Activated naive CD4-positive, alpha-beta T cell treated with anti-CD3 and anti-CD28 coated beads, Interleukin-2, amount 50 U/mL, for 24 hours (primary cell): ENCODE data around the gene GNB3.
"Not testable (repeated sequence)": the region's sequence is repeated elsewhere in the genome, so short reads cannot be mapped to it uniquely, and the experiment has no call there.

ENCODE experiments used
- H3K27ac Mint-ChIP-seq: one replicate; pipeline ENCODE4 v1.8.0; 2021; ENCODE audit warnings: mild to moderate bottlenecking, mixed read lengths
- H3K27me3 Mint-ChIP-seq: one replicate; pipeline ENCODE4 v1.8.0; 2021; ENCODE audit warnings: mixed read lengths
- H3K36me3 Mint-ChIP-seq: one replicate; pipeline ENCODE4 v1.8.0; 2021; ENCODE audit warnings: mixed read lengths
- H3K4me1 Mint-ChIP-seq: one replicate; pipeline ENCODE4 v1.8.0; 2021; ENCODE audit warnings: mixed read lengths
- H3K4me3 Mint-ChIP-seq: one replicate; pipeline ENCODE4 v1.8.0; 2021; ENCODE audit warnings: mild to moderate bottlenecking, mixed read lengths
- H3K9me3 Mint-ChIP-seq: one replicate; pipeline ENCODE4 v1.8.0; 2021; ENCODE audit warnings: mixed read lengths

The GNB3 gene

DNA sequence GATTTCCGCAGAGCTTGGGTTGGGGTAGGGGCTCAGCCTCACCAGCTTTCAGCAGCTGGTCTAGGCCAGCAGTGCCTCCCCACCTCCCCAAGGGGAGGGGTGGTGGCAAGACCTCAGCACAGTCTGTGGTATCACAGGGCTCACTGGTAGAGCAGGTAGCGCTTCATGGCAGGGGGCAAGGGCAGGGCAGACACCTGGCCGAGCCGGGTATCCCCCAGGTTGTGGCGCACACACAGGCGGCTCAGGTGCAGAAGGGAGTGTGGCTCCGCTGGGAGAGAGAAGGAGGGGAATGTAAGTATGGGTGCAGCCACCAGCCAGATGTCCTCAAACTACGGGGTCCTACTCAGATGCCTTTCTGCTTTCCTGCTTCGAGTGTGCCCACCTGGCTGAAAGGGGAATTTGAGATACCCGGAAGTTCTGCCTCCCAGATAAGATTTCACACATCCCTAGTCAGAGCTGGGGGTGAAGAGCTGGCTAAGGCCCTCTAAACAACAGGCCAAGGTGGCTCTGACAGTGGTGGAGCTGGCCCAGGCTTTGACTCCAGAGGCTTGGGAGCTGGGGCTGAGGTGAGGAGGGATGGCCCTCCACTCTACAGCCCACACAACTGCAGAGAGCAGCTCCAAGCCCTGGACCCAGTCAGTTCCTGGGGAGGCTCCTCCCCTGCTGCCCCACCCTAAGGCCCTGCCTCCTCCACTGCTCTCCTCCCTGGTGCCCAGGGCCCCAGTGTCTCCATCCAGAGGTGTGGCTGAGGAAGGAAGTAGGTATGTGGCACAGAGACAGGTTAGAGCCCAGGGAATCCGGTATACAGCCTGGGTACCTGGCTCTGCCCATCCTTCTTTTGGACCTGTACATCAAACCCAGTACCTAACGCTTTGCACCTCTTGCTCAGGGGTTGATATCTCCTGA lies 30.6 kb downstream of the GNB3 start:
- peaks cover 48% of the 10 kb centered on the region for H3K4me1 Mint-ChIP-seq
- peak overlapping the region; percentile 52 for H3K27ac Mint-ChIP-seq
- H3K9me3 Mint-ChIP-seq: no peaks in the 10 kb centered on the region
- H3K36me3 Mint-ChIP-seq: peaks cover 8% of the 10 kb centered on the region
- peak overlapping the region; percentile 89 for H3K4me3 Mint-ChIP-seq
- no peaks in the 10 kb centered on the region for H3K27me3 Mint-ChIP-seq

DNA sequence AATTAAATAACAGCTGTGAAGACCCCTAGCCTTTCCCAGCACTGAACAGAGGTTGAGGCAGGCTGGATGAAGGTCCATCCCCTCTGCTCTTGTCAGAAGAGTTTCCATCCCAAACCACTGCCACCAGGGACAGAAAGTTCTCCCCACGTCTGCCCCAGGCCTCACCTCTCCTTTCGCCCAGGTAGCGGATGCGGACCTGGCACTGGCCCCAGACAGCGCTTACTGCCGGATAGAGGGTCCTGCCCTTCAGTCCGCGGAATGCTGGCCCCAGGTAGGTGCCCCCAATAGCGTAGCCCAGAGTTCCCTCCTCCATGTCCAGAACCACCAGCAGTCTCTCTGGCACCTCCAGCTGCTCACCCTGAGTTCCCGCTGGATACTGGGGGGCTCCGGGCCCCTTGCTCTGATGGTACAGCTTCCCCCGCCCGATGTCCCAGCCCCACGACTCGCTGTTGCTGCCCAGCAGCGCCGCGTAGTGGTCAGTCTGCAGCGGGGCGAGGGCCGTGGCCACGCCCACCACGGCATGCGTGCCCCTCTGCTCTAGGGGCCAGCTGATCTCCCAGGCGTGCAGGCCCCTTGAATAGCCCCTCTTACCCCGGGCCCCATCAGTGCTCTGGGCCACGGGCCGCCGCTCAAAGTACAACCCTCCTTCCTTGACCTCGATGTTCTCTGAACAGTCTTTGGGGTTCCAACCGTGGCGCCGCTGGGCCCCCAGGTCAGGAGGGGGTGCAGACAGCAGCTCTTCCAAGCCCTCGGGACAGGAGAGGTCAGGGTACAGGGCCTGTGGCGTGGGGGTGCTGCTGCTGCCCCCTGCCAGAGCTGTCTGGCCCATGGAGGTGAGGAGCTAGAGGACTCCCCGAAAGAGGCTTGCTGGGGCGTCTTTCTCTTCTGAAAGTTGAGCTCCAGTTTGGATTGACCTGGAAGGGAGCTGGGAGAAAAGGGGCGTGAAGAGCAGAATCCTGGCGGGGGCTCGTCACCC lies 31.6 kb downstream of the GNB3 start:
- Mint-ChIP-seq H3K9me3 (no peaks in the 10 kb centered on the region), H3K4me1 (peaks cover 48% of the 10 kb centered on the region), H3K4me3 (peak overlapping the region; percentile 89), H3K27ac (peak overlapping the region; percentile 62), H3K36me3 (peaks cover 7% of the 10 kb centered on the region), H3K27me3 (no peaks in the 10 kb centered on the region)

DNA sequence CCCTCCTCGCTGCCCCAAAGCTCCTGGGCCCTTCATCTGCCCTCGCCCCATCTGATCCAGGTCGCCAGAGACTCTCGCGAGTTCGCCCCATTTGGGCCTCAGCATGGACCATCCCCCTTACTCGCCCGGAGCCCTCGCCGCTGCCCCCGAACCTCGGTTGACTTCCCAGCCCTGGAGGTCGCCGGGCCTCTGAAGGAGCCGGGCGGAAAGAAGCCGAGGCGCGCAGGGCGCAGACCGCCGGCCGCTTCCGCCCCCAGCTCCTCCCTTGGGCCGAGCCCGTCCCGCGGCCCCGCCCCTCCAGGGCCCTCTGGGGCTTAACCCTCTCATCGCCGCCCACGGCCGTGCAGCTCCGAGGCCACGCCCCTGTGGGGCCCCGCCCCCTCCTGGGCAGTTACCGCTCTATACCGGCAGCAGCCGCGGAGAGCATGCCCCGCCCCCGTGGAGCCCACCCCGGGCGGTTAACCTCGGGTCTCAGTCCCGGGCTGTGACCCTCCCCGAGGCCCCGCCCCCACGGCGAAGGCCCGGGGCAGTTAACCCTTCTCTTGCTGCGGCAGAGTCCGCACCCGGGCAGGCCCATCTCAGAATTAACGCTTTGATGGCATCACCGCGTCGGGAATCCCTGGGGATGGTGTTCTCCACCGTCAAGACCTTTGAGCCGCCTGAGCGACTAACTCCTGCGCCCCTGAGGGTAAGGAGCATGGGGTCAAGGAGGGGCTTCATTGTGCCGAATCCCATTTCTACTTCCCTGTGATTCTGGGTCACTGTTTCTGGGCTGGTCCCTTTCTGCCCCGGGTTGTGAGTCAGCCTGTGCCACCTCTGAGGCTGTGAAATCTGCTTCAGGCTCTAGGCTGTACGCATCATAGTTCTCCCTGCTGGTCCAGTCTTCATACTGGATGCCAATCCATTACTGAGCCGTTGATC lies 32.6 kb downstream of the GNB3 start, which contains the start of gene SPSB2:
TSS of gene SPSB2 (minus strand) at position 210 of the 921 bp plus-strand sequence. CDS start 402 bp downstream, outside the sequence.
- Mint-ChIP-seq H3K36me3 (peaks cover 6% of the 10 kb centered on the region), H3K4me3 (peak within 1 kb of the TSS; percentile 89), H3K27ac (peak within 1 kb of the TSS; percentile 70), H3K27me3 (no peaks in the 10 kb centered on the region), H3K4me1 (peaks cover 45% of the 10 kb centered on the region), H3K9me3 (no peaks in the 10 kb centered on the region)

DNA sequence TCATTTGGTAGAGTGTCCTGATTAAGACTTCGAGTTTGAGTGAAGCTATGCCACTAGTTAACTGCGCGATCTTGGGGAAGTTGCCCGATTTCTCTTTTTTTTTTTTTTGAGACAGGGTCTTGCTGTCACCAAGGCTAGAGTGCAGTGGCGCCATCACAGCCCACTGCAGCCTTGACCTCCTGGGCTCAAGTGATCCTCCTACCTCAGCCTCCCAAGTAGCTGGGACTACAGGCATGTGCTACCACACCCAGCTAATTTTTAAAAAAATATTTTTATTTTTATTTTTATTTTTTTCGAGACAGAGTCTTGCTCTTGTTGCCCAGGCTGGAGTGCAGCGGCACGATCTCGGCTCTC lies 33.3 kb downstream of the GNB3 start:
- H3K27me3 Mint-ChIP-seq, H3K36me3 Mint-ChIP-seq, H3K9me3 Mint-ChIP-seq: not testable (repeated sequence)
- Mint-ChIP-seq H3K4me3 (peak overlapping the region; percentile 89), H3K27ac (peak overlapping the region; percentile 70), H3K4me1 (peaks cover 39% of the 10 kb centered on the region)

DNA sequence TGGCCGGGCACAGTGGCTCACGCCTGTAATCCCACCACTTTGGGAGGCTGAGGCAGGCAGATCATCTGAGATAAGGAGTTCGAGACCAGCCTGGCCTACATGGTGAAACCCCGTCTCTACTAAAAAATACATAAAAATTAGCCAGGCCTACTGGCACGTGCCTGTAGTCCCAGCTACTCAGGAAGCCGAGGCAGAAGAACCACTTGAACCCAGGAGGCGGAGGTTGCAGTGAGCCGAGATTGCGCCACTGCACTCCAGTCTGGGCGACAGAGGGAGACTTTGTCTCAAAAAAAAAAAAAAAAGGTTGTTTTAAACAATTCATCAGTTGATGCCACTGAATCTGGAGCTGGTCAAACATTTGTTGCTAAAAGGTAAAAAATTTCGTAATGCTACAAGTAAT lies 39.1 kb downstream of the GNB3 start:
- not testable (repeated sequence) for H3K27me3 Mint-ChIP-seq, H3K4me3 Mint-ChIP-seq, H3K9me3 Mint-ChIP-seq, H3K4me1 Mint-ChIP-seq, H3K27ac Mint-ChIP-seq, H3K36me3 Mint-ChIP-seq

DNA sequence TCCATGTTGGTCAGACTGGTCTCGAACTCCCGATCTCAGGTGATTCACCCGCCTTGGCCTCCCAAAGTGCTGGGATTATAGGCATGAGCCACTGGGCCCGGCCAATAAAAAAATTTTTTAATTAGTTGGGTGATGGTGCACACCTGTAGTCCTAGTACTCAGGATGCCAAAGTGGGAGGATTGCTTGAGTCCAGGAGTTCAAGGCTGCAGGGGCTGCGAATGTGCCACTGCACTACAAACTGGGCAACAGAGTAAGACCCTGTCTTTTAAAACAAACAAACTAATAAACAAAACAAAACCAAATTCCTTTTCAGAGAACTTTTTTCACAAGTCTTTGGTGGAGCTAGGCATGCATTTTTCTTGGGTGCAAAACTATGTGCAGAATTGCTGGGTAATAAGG lies 42.5 kb downstream of the GNB3 start:
- H3K9me3 Mint-ChIP-seq: no peaks in the 10 kb centered on the region
- no peak overlapping the region for H3K4me3 Mint-ChIP-seq
- no peaks in the 10 kb centered on the region for H3K36me3 Mint-ChIP-seq

DNA sequence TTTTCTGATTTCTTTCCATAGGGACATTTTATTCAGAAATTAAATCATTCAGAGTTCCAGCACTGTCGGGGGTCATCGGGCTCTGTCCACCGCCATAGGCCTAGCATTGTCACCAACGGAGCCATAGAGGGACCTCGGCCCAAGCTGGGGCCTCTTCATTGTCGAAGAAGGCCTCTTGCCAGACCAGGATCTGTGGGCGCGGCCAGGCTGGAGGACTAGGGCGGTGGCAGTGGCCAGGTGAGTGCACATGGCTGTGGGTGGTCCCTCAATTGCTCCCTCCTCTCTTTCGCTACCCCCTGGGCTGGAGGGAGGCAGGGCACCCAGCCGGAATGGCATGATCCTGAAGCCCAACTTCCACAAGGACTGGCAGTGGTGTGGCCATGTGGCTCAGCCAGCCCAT lies 43.0 kb downstream of the GNB3 start:
- H3K9me3 Mint-ChIP-seq: no peaks in the 10 kb centered on the region
- no peak overlapping the region for H3K4me3 Mint-ChIP-seq
- no peak overlapping the region for H3K27ac Mint-ChIP-seq
- H3K4me1 Mint-ChIP-seq: no peaks in the 10 kb centered on the region
- H3K27me3 Mint-ChIP-seq: no peaks in the 10 kb centered on the region
- H3K36me3 Mint-ChIP-seq: no peaks in the 10 kb centered on the region

More for the DNA sequence above, 42.5 kb downstream of the GNB3 start:
- Mint-ChIP-seq H3K27ac (no peak overlapping the region), H3K4me1 (no peaks in the 10 kb centered on the region), H3K27me3 (no peaks in the 10 kb centered on the region)

DNA sequence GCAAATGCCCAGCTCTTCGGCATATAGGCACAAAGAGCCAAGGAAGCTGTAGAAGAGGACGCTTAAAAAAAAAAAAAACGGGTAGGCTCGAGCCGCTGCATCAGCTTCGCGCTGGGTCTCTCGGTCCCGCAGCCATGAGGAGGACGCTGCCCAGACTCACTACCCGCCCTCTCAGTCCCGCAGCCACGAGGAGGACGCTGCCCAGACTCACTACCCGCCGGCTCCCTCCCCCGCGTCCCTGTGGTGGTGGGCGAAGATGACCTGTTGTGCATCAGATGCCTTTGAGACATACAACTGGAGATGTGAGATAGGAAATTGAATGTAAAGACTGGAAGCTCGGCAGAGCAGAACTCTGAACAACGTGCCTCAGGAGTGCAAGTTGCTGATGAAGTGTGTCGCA lies 43.8 kb downstream of the GNB3 start:
- Mint-ChIP-seq H3K27ac (no peak overlapping the region), H3K4me3 (no peak overlapping the region), H3K36me3 (no peaks in the 10 kb centered on the region), H3K9me3 (no peaks in the 10 kb centered on the region), H3K4me1 (no peaks in the 10 kb centered on the region), H3K27me3 (no peaks in the 10 kb centered on the region)

DNA sequence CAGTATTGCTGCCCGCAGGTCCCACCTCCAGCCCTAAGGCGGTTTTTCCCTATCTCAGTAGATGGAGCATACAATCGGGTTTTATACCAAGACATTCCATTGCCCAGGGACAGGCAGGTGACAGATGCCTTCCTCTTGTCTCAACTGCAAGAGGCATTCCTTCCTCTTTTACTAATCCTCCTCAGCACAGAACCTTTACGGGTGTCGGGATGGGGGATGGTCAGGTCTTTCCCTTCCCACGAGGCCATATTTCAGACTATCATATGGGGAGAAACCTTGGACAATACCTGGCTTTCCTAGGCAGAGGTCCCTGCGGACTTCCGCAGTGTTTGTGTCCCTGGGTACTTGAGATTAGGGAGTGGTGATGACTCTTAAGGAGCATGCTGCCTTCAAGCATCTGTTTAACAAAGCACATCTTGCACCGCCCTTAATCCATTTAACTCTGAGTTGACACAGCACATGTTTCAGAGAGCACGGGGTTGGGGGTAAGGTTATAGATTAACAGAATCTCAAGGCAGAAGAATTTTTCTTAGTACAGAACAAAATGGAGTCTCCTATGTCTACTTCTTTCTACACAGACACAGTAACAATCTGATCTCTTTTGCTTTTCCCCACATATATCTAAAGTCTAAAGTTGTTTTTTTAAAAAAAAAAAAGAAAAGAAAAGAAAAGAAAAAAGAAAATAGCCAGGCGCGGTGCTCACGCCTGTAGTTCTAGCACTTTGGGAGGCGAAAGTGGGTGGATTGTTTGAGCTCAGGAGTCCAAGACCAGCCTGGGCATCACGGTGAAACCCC lies 45.7 kb downstream of the GNB3 start:
- H3K4me1 Mint-ChIP-seq: not testable (repeated sequence)

DNA sequence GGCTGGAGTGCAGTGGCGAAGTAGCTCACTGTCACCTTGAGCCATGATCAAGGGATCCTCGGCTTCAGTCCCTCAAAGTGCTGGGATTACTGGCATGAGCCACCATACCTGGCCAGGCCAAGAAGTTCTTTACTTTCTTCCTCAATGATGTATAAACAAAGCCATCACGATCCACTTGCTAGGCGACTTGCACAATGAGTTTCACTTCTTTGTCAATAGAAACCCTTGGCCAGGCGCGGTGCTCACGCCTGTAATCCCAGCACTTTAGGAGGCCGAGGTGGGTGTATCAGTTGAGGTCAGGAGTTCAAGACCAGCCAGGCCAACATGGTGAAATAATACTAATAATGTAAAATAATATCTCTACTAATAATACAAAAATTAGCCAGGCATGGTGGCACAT lies 46.7 kb downstream of the GNB3 start:
- Mint-ChIP-seq H3K27ac (no peak overlapping the region), H3K36me3 (no peaks in the 10 kb centered on the region), H3K9me3 (no peaks in the 10 kb centered on the region), H3K4me1 (peaks cover 12% of the 10 kb centered on the region), H3K4me3 (no peak overlapping the region), H3K27me3 (no peaks in the 10 kb centered on the region)

More for the DNA sequence above, 45.7 kb downstream of the GNB3 start:
- H3K4me3 Mint-ChIP-seq, H3K9me3 Mint-ChIP-seq, H3K27ac Mint-ChIP-seq, H3K27me3 Mint-ChIP-seq, H3K36me3 Mint-ChIP-seq: not testable (repeated sequence)

DNA sequence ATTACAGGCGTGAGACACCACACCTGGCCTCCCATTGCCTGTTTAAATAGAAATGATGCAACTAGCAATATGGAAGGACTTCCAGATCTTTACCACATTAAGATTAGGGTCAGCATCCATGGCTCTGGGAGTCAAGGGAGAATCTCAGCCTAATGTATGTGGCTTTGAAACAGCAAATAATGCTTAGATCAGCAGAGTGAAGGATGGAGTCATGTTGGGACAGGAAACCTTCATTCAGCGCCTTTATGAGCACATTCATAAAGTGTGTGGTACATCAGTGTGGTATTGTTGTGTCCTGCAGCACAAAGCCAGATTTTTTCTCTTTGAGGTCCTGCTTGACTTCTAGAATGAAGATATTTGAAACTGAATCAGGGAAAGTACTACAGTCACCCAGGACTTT lies 47.6 kb downstream of the GNB3 start:
- no peak overlapping the region for H3K4me3 Mint-ChIP-seq
- no peaks in the 10 kb centered on the region for H3K9me3 Mint-ChIP-seq
- H3K4me1 Mint-ChIP-seq: peaks cover 12% of the 10 kb centered on the region
- no peaks in the 10 kb centered on the region for H3K36me3 Mint-ChIP-seq
- H3K27ac Mint-ChIP-seq: no peak overlapping the region
- H3K27me3 Mint-ChIP-seq: no peaks in the 10 kb centered on the region

DNA sequence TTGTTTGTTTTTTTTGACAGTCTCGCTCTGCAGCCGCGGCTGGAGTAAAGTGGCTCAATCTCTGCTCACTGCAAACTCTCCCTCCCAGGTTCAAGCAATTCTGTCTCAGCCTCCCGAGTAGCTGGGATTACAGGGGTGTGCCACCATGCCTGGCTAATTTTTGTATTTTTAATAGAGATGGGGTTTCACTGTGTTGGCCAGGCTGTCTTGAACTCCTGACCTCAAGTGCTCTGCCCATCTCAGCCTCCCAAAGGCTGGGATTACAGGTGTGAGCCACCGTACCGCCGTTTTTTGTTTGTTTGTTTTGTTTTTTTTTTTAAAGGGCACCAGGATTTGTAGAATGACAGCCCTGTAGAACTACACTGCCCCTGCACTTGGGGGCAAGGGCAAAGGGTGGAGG lies 48.1 kb downstream of the GNB3 start:
- H3K9me3 Mint-ChIP-seq, H3K4me3 Mint-ChIP-seq, H3K27me3 Mint-ChIP-seq, H3K36me3 Mint-ChIP-seq: not testable (repeated sequence)
- Mint-ChIP-seq H3K4me1 (peaks cover 12% of the 10 kb centered on the region), H3K27ac (peak overlapping the region; percentile 35)

DNA sequence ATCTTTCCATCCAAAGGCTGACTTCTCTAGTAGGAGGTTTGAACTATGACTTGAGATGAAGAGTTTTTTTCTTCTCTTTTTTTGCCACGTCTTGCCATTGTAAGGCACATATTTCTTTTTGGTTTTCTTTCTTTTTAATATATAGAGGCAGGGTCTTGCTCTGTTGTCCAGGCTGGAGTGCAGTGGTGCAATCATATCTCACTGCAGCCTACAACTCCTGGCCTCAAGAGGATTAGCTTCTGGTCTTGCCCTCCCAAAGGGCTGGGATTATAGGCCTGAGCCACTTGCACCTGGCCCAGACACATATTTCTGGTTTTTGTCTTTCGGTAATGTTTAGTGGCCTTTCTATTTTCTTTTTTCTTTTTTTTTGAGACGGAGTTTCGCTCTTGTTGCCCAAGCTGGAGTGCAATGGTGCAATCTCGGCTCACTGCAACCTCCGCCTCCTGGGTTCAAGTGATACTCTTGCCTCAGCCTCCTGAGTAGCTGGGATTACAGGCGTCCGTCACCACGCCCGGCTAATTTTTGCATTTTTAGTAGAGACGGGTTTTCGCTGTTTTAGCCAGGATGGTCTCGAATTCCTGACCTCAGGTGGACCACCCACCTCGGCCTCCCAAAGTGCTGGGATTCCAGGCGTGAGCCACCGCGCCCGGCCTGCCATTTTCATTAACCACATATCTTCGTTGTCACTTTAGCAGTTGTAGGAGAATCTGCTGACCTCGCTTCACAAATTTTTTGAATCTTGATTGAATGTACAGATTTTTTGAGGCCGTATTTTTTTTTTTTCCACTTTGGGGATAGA lies 49.2 kb downstream of the GNB3 start:
- Mint-ChIP-seq H3K27ac (peak overlapping the region; percentile 97), H3K4me3 (peak overlapping the region; percentile 87), H3K4me1 (peaks cover 12% of the 10 kb centered on the region)
- H3K27me3 Mint-ChIP-seq, H3K36me3 Mint-ChIP-seq, H3K9me3 Mint-ChIP-seq: not testable (repeated sequence)
